Cardiac muscle cell (in vitro differentiated cells and primary cell): ENCODE data around the gene RIMS4. TPM values are rescaled to one million over a fixed set of nuclear protein-coding genes. Genes with fewer than 3 reads are reported as not detected.
"Not testable (repeated sequence)": the region's sequence is repeated elsewhere in the genome, so short reads cannot be mapped to it uniquely, and the experiment has no call there.

Source experiments
- DNase-seq, 2 donors: peaks; one replicate each; pipeline versions ENCODE4 v3.0.0 to v3.0.0-alpha.2; 2010 to 2017; ENCODE audit warnings: low read depth in 1 of 2, low spot score in 1 of 2
- H3K27ac ChIP-seq: fragments of 200-600 bp; sonication (generic); 2 replicates; pipeline ENCODE4 v1.5.1; 2016
- H3K27me3 ChIP-seq: fragments of 200-600 bp; sonication (generic); 2 replicates; pipeline ENCODE4 v1.6.0; 2016; ENCODE audit warnings: control low read depth
- H3K36me3 ChIP-seq: fragments of 200-600 bp; sonication (generic); 2 replicates; pipeline ENCODE4 v1.5.1; 2016; ENCODE audit warnings: control low read depth
- H3K4me1 ChIP-seq: fragments of 200-600 bp; sonication (generic); 2 replicates; pipeline ENCODE4 v1.8.1; 2017; ENCODE audit warnings: low read depth, mild to moderate bottlenecking, mixed run types
- H3K4me3 ChIP-seq: fragments of 200-600 bp; sonication (generic); 2 replicates; pipeline ENCODE4 v1.5.1; 2016; ENCODE audit warnings: mild to moderate bottlenecking
- H3K9me3 ChIP-seq: fragments of 200-600 bp; sonication (generic); 2 replicates; pipeline ENCODE4 v1.5.1; 2017; ENCODE audit warnings: low read depth, mild to moderate bottlenecking, control low read depth
- CTCF ChIP-seq: IDR thresholded peaks from 2 replicates; pipeline ENCODE4 v1.5.1; 2012; ENCODE audit warnings: low read depth, mild to moderate bottlenecking, low read length
- polyA plus RNA-seq: library from polyadenylated mRNA; unstranded; fragments of >200 nt; fragmentation: Nextera tagmentation; extraction: Ambion mirVana; gene quantifications from 2 replicates; pipeline ENCODE4 v1.2.1, GENCODE V29; 2016
- total RNA-seq: library from RNA; depleted of rRNA; stranded (reverse); fragments of >200 nt; gene quantifications from 2 replicates; pipeline ENCODE4 v1.2.3, GENCODE V29; 2016

Gene RIMS4
- total and polyA plus RNA-seq, 2 experiments from 2014 or later = 3.6 to 4.3 TPM

GRCh38 chr20:44830523-44830922 lies 20.2 kb upstream of the RIMS4 start:
- no peak for TF ChIP-seq CTCF
- Histone ChIP-seq H3K9me3 (no peaks in the 10 kb centered on the region), H3K27ac (no peak overlapping the region), H3K36me3 (no peaks in the 10 kb centered on the region), H3K4me1 (no peaks in the 10 kb centered on the region), H3K4me3 (no peak overlapping the region), H3K27me3 (no peaks in the 10 kb centered on the region)
- DNase-seq = no peak

GRCh38 chr20:44829688-44830087 lies 19.3 kb upstream of the RIMS4 start:
- no peak for TF ChIP-seq CTCF
- Histone ChIP-seq H3K4me1 (no peaks in the 10 kb centered on the region), H3K4me3 (no peak overlapping the region), H3K27me3 (no peaks in the 10 kb centered on the region), H3K27ac (no peak overlapping the region), H3K36me3 (no peaks in the 10 kb centered on the region), H3K9me3 (no peaks in the 10 kb centered on the region)
- no peak for DNase-seq

GRCh38 chr20:44828640-44829039 lies 18.3 kb upstream of the RIMS4 start:
- Histone ChIP-seq H3K36me3 (no peaks in the 10 kb centered on the region), H3K4me1 (no peaks in the 10 kb centered on the region), H3K4me3 (no peak overlapping the region), H3K27me3 (no peaks in the 10 kb centered on the region), H3K9me3 (no peaks in the 10 kb centered on the region), H3K27ac (no peak overlapping the region)
- no peak for TF ChIP-seq CTCF
- DNase-seq = no peak

GRCh38 chr20:44827401-44827800 lies 17.1 kb upstream of the RIMS4 start:
- no peak for TF ChIP-seq CTCF
- Histone ChIP-seq H3K4me3 (no peak overlapping the region), H3K36me3 (no peaks in the 10 kb centered on the region), H3K9me3 (no peaks in the 10 kb centered on the region), H3K27ac (no peak overlapping the region), H3K4me1 (no peaks in the 10 kb centered on the region), H3K27me3 (no peaks in the 10 kb centered on the region)
- no peak for DNase-seq

GRCh38 chr20:44821576-44821975 lies 11.2 kb upstream of the RIMS4 start:
- not testable (repeated sequence) for H3K4me1 ChIP-seq, H3K27me3 ChIP-seq, H3K4me3 ChIP-seq, H3K36me3 ChIP-seq, H3K27ac ChIP-seq, H3K9me3 ChIP-seq, DNase-seq

- H3K27ac ChIP-seq = no peak overlapping the region
- H3K4me1 ChIP-seq = no peaks in the 10 kb centered on the region
- H3K4me3 ChIP-seq = no peak overlapping the region
- no peaks in the 10 kb centered on the region for H3K36me3 ChIP-seq
- DNase-seq = no peak
- H3K9me3 ChIP-seq = no peaks in the 10 kb centered on the region
- H3K27me3 ChIP-seq = no peaks in the 10 kb centered on the region
- TF ChIP-seq CTCF = no peak
Measured at GRCh38 chr20:44819936-44820335, 9.6 kb upstream of the RIMS4 start.
